HG02610 (cell line): Measurements from ENCODE around the gene DHX34.
"Not testable (repeated sequence)": the region's sequence is repeated elsewhere in the genome, so short reads cannot be mapped to it uniquely, and the experiment has no call there.

Experiments used
- ATAC-seq: cut with Tn5 transposase; IDR thresholded peaks from one replicate; pipeline ENCODE4 v1.9.1; 2021; ENCODE audit warnings: mild to moderate bottlenecking, moderate library complexity; ENCODE audit not compliant: unreplicated experiment

The DHX34 gene

GRCh38 chr19:47388721-47389120 is 39.6 kb downstream of the DHX34 start:
- ATAC-seq, result not testable (repeated sequence)

- no peak for ATAC-seq
Observed at GRCh38 chr19:47389150-47389556, 40.0 kb downstream of the DHX34 start.

GRCh38 chr19:47390533-47391488 is 41.7 kb downstream of the DHX34 start:
- no peak for ATAC-seq

DNA sequence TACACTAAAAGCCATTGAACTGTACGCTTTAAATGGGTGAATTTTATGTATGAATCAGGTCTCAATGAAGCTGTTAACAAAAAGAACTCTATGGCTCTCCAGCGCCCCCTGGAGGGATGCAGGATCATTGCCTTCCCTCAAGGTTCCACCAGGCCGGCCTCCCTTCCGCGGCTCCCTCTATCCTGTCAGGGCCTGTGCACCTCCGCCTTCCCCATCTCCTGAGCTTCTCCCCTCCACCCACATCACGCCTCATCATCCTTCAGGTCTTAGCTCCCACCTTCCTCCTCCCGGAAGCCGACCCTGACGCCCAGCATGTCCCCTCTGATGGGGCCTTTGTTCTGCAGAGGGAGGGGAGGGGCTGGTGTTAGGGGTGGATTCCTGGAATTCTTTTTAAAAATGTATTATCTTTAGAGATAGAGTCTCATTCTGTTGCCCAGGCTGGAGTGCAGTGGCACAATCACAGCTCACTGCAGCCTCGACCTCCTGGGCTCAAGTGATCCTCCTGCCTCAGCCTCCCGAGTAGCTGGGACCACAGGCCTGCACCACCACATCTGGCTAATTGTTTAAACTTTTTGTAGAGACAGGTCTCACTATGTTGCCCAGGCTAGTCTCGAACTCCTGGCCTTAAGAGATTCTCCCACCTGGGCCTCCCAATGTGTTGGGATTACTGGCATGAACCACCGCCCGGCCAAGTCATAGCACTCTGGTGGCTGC is 42.6 kb downstream of the DHX34 start:
- ATAC-seq, result no peak

GRCh38 chr19:47398707-47399597 is 49.8 kb downstream of the DHX34 start:
- no peak for ATAC-seq

DNA sequence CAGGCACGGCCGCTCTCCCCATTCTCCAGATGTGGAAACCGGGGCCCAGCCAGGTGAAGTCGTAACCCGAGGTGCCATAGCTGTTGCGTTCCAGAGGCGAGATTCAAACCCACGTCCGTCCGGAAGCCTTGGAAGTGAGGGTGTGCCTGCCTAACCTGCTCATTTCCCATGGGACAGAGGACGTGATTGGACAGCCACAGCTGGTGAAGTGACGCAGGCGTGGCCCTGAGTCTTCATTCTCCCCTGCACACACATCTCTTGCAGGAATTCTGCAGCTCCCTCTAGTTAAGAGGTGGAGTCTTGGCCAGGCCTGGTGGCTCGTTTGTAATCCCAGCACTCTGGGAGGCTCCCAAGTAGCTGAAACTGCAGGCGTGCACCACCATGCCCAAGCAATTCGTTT is 53.4 kb downstream of the DHX34 start:
- no peak for ATAC-seq

DNA sequence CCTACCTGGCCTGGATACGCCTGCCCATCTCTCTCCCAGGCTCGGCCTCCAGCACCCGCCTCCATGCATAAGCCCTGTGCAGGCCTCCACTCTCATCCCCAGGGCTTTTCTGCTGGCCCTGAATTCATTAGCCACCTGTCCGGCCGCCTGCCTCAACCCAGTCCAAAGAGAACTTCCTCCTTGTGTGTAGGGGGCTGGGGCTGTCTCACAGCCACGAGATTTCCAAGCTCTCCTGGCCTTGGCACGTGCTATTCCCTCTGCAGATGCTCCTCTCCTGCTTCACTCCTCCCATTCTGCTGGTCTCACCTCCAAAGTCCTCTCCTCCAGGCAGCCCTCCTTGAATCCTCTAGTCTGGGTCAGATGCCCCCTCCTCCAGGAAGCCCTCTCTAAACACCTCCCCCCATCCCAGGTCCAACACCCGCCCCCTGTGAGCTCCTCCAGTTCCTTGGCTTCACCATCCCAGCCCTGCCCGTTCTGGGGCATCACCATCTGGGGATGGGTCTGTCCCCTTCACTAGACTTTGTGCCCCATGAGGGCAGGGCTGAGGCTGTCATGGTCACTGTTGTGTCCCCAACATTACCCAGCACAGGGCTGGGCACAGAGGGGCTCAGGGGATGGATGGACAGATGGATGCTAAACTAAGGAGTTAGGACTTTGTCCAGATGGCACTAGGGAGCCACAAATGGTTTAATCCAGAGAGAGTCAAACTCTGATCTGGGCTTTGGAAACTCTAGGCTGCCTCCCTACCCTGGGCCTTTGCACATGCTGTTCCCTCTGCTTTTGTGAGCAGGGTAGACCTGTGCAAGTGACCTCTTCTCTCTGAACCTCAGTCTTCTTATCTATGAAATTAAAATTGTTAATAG is 55.5 kb downstream of the DHX34 start:
- no peak for ATAC-seq

DNA sequence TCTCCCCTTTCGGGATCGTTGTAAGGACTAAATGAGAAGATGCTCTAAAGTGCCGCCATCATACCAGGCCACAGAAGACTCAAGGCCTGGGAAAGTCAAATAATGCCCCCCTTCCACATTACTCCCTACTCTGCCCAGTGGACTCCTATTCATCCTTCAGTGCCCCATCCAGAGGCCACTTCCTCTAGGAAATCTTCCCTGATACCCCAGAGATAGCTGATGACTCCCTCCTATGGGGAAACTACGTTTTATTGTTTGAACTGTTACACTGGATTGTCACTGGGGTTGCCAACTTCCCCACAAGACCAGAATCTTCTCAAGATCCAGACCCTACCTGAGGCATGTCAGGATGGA is 56.1 kb downstream of the DHX34 start:
- ATAC-seq, result no peak

GRCh38 chr19:47405854-47406417 is 56.8 kb downstream of the DHX34 start:
- no peak for ATAC-seq

GRCh38 chr19:47406711-47407416 is 57.7 kb downstream of the DHX34 start:
- no peak for ATAC-seq

GRCh38 chr19:47407417-47407774 is 58.3 kb downstream of the DHX34 start:
- no peak for ATAC-seq

GRCh38 chr19:47408156-47408938 is 59.2 kb downstream of the DHX34 start:
- ATAC-seq, result no peak

- ATAC-seq, result no peak
Observed at GRCh38 chr19:47411101-47411500, 62.0 kb downstream of the DHX34 start.

- ATAC-seq, result not testable (repeated sequence)
Observed at GRCh38 chr19:47411696-47412095, 62.6 kb downstream of the DHX34 start.

DNA sequence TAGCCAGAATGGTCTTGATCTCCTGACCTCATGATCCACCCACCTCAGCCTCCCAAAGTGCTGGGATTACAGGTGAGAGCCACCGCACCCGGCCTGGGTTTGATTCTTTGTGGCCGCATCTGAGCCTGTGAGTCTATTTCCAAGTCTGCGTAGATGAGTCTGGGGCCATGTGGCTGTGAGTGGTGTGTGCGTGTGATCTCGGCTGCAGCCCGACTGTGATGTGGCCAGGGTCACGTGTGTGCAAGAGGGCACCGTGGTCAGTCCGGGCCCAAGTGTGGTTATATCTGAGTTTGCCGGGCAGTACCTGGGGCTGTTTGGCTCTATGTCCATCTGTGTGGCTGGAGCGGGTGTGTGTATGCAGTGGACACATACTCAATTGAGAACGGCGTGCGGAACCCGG is 64.8 kb downstream of the DHX34 start:
- ATAC-seq, result no peak

GRCh38 chr19:47414469-47414868 is 65.4 kb downstream of the DHX34 start:
- no peak for ATAC-seq

- ATAC-seq, result no peak
Observed at GRCh38 chr19:47415953-47416642, 67.0 kb downstream of the DHX34 start.

GRCh38 chr19:47416643-47416985 is 67.5 kb downstream of the DHX34 start:
- ATAC-seq, result no peak
